Small intestine (tissue), 7 donors: Measurements from ENCODE around the gene KCNV2. TPM values are rescaled to one million over a fixed set of nuclear protein-coding genes. Genes with fewer than 3 reads are reported as not detected.

Source experiments
- DNase-seq, 2 donors: peaks; one replicate each; pipeline versions ENCODE4 v3.0.0 to v3.0.0-alpha.2; 2013
- FAIRE-seq: peaks from 2 replicates; lab custom pipeline; 2012; peaks lifted over from hg19 to GRCh38; lab: Jason Lieb, UNC
- H3K27ac ChIP-seq, 3 donors: one replicate each; pipeline ENCODE4 v1.5.1; 2013; ENCODE audit warnings: low read length in 2 of 3, mild to moderate bottlenecking in 2 of 3, control low read depth in 1 of 3, inconsistent platforms in 1 of 3, low read depth in 1 of 3, moderate library complexity in 1 of 3
- H3K27me3 ChIP-seq, 3 donors: one replicate each; pipeline ENCODE4 v1.6.1; 2013; ENCODE audit warnings: low read length in 3 of 3, inconsistent platforms in 1 of 3; ENCODE audit not compliant: control insufficient read depth in 3 of 3, insufficient read depth in 3 of 3
- H3K36me3 ChIP-seq, 3 donors: one replicate each; pipeline ENCODE4 v1.6.1; 2013; ENCODE audit warnings: low read length in 3 of 3, inconsistent platforms in 1 of 3, low read depth in 1 of 3, mild to moderate bottlenecking in 1 of 3, moderate library complexity in 1 of 3; ENCODE audit not compliant: control insufficient read depth in 3 of 3, insufficient read depth in 2 of 3
- H3K4me1 ChIP-seq, 3 donors: one replicate each; pipeline ENCODE4 v1.6.1; 2013; ENCODE audit warnings: low read length in 2 of 3, inconsistent platforms in 1 of 3, low read depth in 1 of 3, mild to moderate bottlenecking in 1 of 3, moderate library complexity in 1 of 3; ENCODE audit not compliant: control insufficient read depth in 3 of 3, insufficient read depth in 2 of 3
- H3K4me3 ChIP-seq, 3 donors: one replicate each; pipeline ENCODE4 v1.5.1; 2013; ENCODE audit warnings: low read length in 3 of 3, control low read depth in 1 of 3, inconsistent platforms in 1 of 3, low read depth in 1 of 3, mild to moderate bottlenecking in 1 of 3, moderate library complexity in 1 of 3
- H3K9me3 ChIP-seq, 2 donors: one replicate each; pipeline ENCODE4 v1.6.1; 2013; ENCODE audit warnings: low read depth in 1 of 2, low read length in 1 of 2; ENCODE audit not compliant: control insufficient read depth in 2 of 2, insufficient read depth in 1 of 2
- WGBS, 3 donors: extraction: QIAGEN DNeasy Blood & Tissue Kit; methylation state at CpG; one replicate each; pipeline ENCODE4 v1.1.7; 2013; 5-methylcytosine and 5-hydroxymethylcytosine counted together
- polyA plus RNA-seq, 4 donors: library from polyadenylated mRNA; stranded (reverse) in 3 of 4; unstranded in 1 of 4; fragments of 200-250 nt in 3 of 4; fragments of 120-200 nt in 1 of 4; gene quantifications; one replicate each; pipeline versions ENCODE4 v1.2.1 to v1.2.3, GENCODE V29; 2013
- donor health status: healthy with polysubstance abuse.
- donor health status: control.
- donor health status: control.
- donor health status: Bipolar disorder and iron deficiency.
- donor health status: healthy.

Gene KCNV2
- polyA plus RNA-seq, 4 donors, result 0.18 TPM; not detected in 3

- Histone ChIP-seq H3K4me3 (no peak overlapping the region), H3K4me1 (no peaks in the 10 kb centered on the region), H3K27me3 (no peaks in the 10 kb centered on the region), H3K36me3 (no peaks in the 10 kb centered on the region), H3K27ac (no peak overlapping the region), H3K9me3 (no peaks in the 10 kb centered on the region)
- FAIRE-seq, result no peak
- WGBS, 3 donors, result 85 to 96% (median 93%) methylated on average over 4 of the region's 4 CpGs
- DNase-seq, result no peak
These were observed 30.4 kb upstream of the KCNV2 start for GRCh38 chr9:2686911-2687310.

GRCh38 chr9:2688636-2689035 lies 28.7 kb upstream of the KCNV2 start:
- Histone ChIP-seq H3K27me3 (no peaks in the 10 kb centered on the region), H3K36me3 (no peaks in the 10 kb centered on the region), H3K4me3 (no peak overlapping the region), H3K27ac (no peak overlapping the region), H3K4me1 (no peaks in the 10 kb centered on the region), H3K9me3 (no peaks in the 10 kb centered on the region)
- DNase-seq (no peak), FAIRE-seq (no peak)
- WGBS, 3 donors, result 82 to 89% (median 85%) methylated on average over 3 of the region's 3 CpGs

- H3K4me3 ChIP-seq, result no peak overlapping the region
- no peak for FAIRE-seq
- 69 to 96% (median 81%) methylated on average over 1 of the region's 1 CpG for WGBS, 3 donors
- H3K27ac ChIP-seq, result no peak overlapping the region
- no peaks in the 10 kb centered on the region for H3K9me3 ChIP-seq
- no peaks in the 10 kb centered on the region for H3K4me1 ChIP-seq
- no peaks in the 10 kb centered on the region for H3K27me3 ChIP-seq
- DNase-seq, result no peak
- no peaks in the 10 kb centered on the region for H3K36me3 ChIP-seq
These were observed 26.1 kb upstream of the KCNV2 start for GRCh38 chr9:2691212-2691611.

- no peak overlapping the region for H3K4me3 ChIP-seq
- H3K9me3 ChIP-seq, result no peaks in the 10 kb centered on the region
- DNase-seq (no peak), FAIRE-seq (no peak)
- no peaks in the 10 kb centered on the region for H3K27me3 ChIP-seq
- no peaks in the 10 kb centered on the region for H3K4me1 ChIP-seq
- no peak overlapping the region for H3K27ac ChIP-seq
- H3K36me3 ChIP-seq, result no peaks in the 10 kb centered on the region
- WGBS, 3 donors, result 57 to 62% (median 57%) methylated on average over 2 of the region's 2 CpGs
These were observed 25.7 kb upstream of the KCNV2 start for GRCh38 chr9:2691626-2692025.

- no peaks in the 10 kb centered on the region for H3K4me1 ChIP-seq
- H3K9me3 ChIP-seq, result no peaks in the 10 kb centered on the region
- no peak for FAIRE-seq
- no peak overlapping the region for H3K27ac ChIP-seq
- H3K4me3 ChIP-seq, result no peak overlapping the region
- no peaks in the 10 kb centered on the region for H3K27me3 ChIP-seq
- no peaks in the 10 kb centered on the region for H3K36me3 ChIP-seq
- WGBS, 3 donors, result 81 to 90% (median 89%) methylated on average over 3 of the region's 3 CpGs
- DNase-seq, result no peak
These were observed 24.3 kb upstream of the KCNV2 start for GRCh38 chr9:2693056-2693455.

GRCh38 chr9:2697492-2697891 lies 19.8 kb upstream of the KCNV2 start:
- Histone ChIP-seq H3K36me3 (no peaks in the 10 kb centered on the region), H3K27me3 (no peaks in the 10 kb centered on the region), H3K9me3 (no peaks in the 10 kb centered on the region), H3K27ac (no peak overlapping the region), H3K4me1 (no peaks in the 10 kb centered on the region), H3K4me3 (no peak overlapping the region)
- FAIRE-seq (no peak), DNase-seq (no peak)
- 76 to 82% (median 78%) methylated on average over 3 of the region's 3 CpGs for WGBS, 3 donors

- DNase-seq, result no peak
- no peak for FAIRE-seq
- no peaks in the 10 kb centered on the region for H3K27me3 ChIP-seq
- no peaks in the 10 kb centered on the region for H3K4me1 ChIP-seq
- H3K36me3 ChIP-seq, result no peaks in the 10 kb centered on the region
- H3K4me3 ChIP-seq, result no peak overlapping the region
- H3K9me3 ChIP-seq, result no peaks in the 10 kb centered on the region
- H3K27ac ChIP-seq, result no peak overlapping the region
- WGBS, 3 donors, result 76 to 82% (median 80%) methylated on average over 6 of the region's 6 CpGs
These were observed 16.9 kb upstream of the KCNV2 start for GRCh38 chr9:2700398-2700797.

GRCh38 chr9:2700909-2701550 lies 16.3 kb upstream of the KCNV2 start:
- no peak overlapping the region for H3K27ac ChIP-seq
- no peaks in the 10 kb centered on the region for H3K36me3 ChIP-seq
- no peak overlapping the region for H3K4me3 ChIP-seq
- WGBS, 3 donors, result 84 to 91% (median 89%) methylated on average over 10 of the region's 10 CpGs
- FAIRE-seq, result no peak
- H3K9me3 ChIP-seq, result no peaks in the 10 kb centered on the region
- no peaks in the 10 kb centered on the region for H3K27me3 ChIP-seq
- no peaks in the 10 kb centered on the region for H3K4me1 ChIP-seq
- DNase-seq, result no peak

- H3K27ac ChIP-seq, result no peak overlapping the region
- DNase-seq, result no peak
- no peak for FAIRE-seq
- H3K9me3 ChIP-seq, result no peaks in the 10 kb centered on the region
- no peaks in the 10 kb centered on the region for H3K36me3 ChIP-seq
- H3K4me1 ChIP-seq, result no peaks in the 10 kb centered on the region
- no peak overlapping the region for H3K4me3 ChIP-seq
- H3K27me3 ChIP-seq, result no peaks in the 10 kb centered on the region
These were observed 12.8 kb upstream of the KCNV2 start for GRCh38 chr9:2704504-2704903.
